Activated CD8-positive, alpha-beta memory T cell treated with anti-CD3 and anti-CD28 coated beads, Interleukin-2, amount 50 U/mL, for 48 hours (primary cell): Measurements from ENCODE around the gene GGA1.
"Not testable (repeated sequence)": the region's sequence is repeated elsewhere in the genome, so short reads cannot be mapped to it uniquely, and the experiment has no call there.

Experiments
- DNase-seq: peaks from one replicate; pipeline ENCODE4 v3.0.0-alpha.2; 2020

Gene GGA1

GRCh38 chr22:37571258-37571991 lies 37.2 kb upstream of the GGA1 start:
- DNase-seq = no peak

GRCh38 chr22:37571992-37572373 lies 36.7 kb upstream of the GGA1 start:
- DNase-seq = no peak

GRCh38 chr22:37575490-37576003 lies 33.1 kb upstream of the GGA1 start:
- no peak for DNase-seq

GRCh38 chr22:37578002-37578401 lies 30.6 kb upstream of the GGA1 start:
- no peak for DNase-seq

- no peak for DNase-seq
Observed at GRCh38 chr22:37581504-37581903, 27.1 kb upstream of the GGA1 start.

GRCh38 chr22:37582526-37582925 lies 26.1 kb upstream of the GGA1 start:
- no peak for DNase-seq

GRCh38 chr22:37588546-37589215 lies 20.0 kb upstream of the GGA1 start:
- no peak for DNase-seq

GRCh38 chr22:37589636-37590035 lies 19.0 kb upstream of the GGA1 start:
- no peak for DNase-seq

- DNase-seq = not testable (repeated sequence)
Observed at GRCh38 chr22:37591081-37591480, 17.6 kb upstream of the GGA1 start.

- no peak for DNase-seq
Observed at GRCh38 chr22:37591823-37592404, 16.7 kb upstream of the GGA1 start.

GRCh38 chr22:37594237-37594636 lies 14.4 kb upstream of the GGA1 start:
- DNase-seq = no peak

GRCh38 chr22:37599153-37599552 lies 9.5 kb upstream of the GGA1 start:
- no peak for DNase-seq

- no peak for DNase-seq
Observed at GRCh38 chr22:37601203-37601539, 7.5 kb upstream of the GGA1 start.

GRCh38 chr22:37601540-37602442 lies 6.8 kb upstream of the GGA1 start:
- DNase-seq = no peak

- DNase-seq = not testable (repeated sequence)
Observed at GRCh38 chr22:37602546-37603277, 5.9 kb upstream of the GGA1 start.

- no peak for DNase-seq
Observed at GRCh38 chr22:37604074-37604473, 4.6 kb upstream of the GGA1 start.

GRCh38 chr22:37604875-37605274 lies 3.8 kb upstream of the GGA1 start:
- no peak for DNase-seq

- peak; percentile 99 for DNase-seq
Observed at GRCh38 chr22:37607010-37607934, 1.4 kb upstream of the GGA1 start.

- no peak for DNase-seq
Observed at GRCh38 chr22:37607935-37608476, 628 bp upstream of the GGA1 start.

- DNase-seq = no peak
Observed at GRCh38 chr22:37609240-37610152, 862 bp downstream of the GGA1 start.
